PC-3 (cell line): ENCODE results near the gene CUEDC2. TPM values are rescaled to one million over a fixed set of nuclear protein-coding genes. Genes with fewer than 3 reads are reported as not detected.

ENCODE experiments used
- ATAC-seq: fragments of 200-7000 bp; cut with Tn5 transposase; 2 replicates; pipeline ENCODE4 v1.9.1; 2020; ENCODE audit warnings: mild to moderate bottlenecking, moderate library complexity
- BruUV-seq: library from RNA; stranded (reverse); fragments of 400-500 nt; replicated peaks from 2 replicates; lab custom pipeline; 2021; lab: Mats Ljungman, UMichigan
- CTCF ChIA-PET: fragments of 300-600 bp; sonication (Branson Sonifier 250); formaldehyde crosslinking; loops from one replicate; lab custom pipeline; 2022; ENCODE audit warnings: antibody characterized with exemption; lab: Charles Lee
- POLR2A ChIA-PET: fragments of 300-600 bp; sonication (Branson Sonifier 250); formaldehyde crosslinking; loops from one replicate; lab custom pipeline; 2022; ENCODE audit warnings: antibody characterized with exemption; ENCODE audit not compliant: unreplicated experiment; lab: Charles Lee
- DNase-seq: peaks from one replicate; pipeline ENCODE4 v3.0.0-alpha.2; 2015
- H2AFZ ChIP-seq: fragments of 300-600 bp; sonication (generic); 2 replicates; pipeline ENCODE4 v1.6.0; 2016; ENCODE audit warnings: antibody characterized with exemption, low read length
- H3F3A ChIP-seq: fragments of 300-600 bp; sonication (generic); one replicate; pipeline ENCODE4 v1.6.0; 2017; ENCODE audit warnings: antibody characterized with exemption, low read length, control low read depth, mild to moderate bottlenecking; ENCODE audit not compliant: unreplicated experiment
- H3K27ac ChIP-seq: fragments of 300-600 bp; sonication (generic); 2 replicates; pipeline ENCODE4 v1.5.1; 2016; ENCODE audit warnings: mild to moderate bottlenecking, low read length
- H3K27me3 ChIP-seq: fragments of 300-600 bp; sonication (generic); 2 replicates; pipeline ENCODE4 v1.6.1; 2016; ENCODE audit warnings: low read length, mixed read lengths
- H3K36me3 ChIP-seq: fragments of 300-600 bp; sonication (generic); 2 replicates; pipeline ENCODE4 v1.6.1; 2016; ENCODE audit warnings: low read depth, mixed run types, low read length, mixed read lengths
- H3K4me1 ChIP-seq: fragments of 300-600 bp; sonication (generic); 2 replicates; pipeline ENCODE4 v1.5.1; 2016; ENCODE audit warnings: low read length; ENCODE audit not compliant: insufficient read depth
- H3K4me2 ChIP-seq: fragments of 300-600 bp; sonication (generic); 2 replicates; pipeline ENCODE4 v1.6.0; 2016; ENCODE audit warnings: low read length
- H3K4me3 ChIP-seq: fragments of 300-600 bp; sonication (generic); 2 replicates; pipeline ENCODE4 v1.5.1; 2016; ENCODE audit warnings: mild to moderate bottlenecking, low read length, mixed read lengths
- H3K79me2 ChIP-seq: fragments of 300-600 bp; sonication (generic); 2 replicates; pipeline ENCODE4 v1.6.1; 2017; ENCODE audit warnings: low read length, mixed read lengths
- H3K9ac ChIP-seq: fragments of 300-600 bp; sonication (generic); 2 replicates; pipeline ENCODE4 v1.6.0; 2016; ENCODE audit warnings: mild to moderate bottlenecking, low read length
- H3K9me2 ChIP-seq: fragments of 300-600 bp; sonication (generic); replicated peaks from 2 replicates; pipeline ENCODE4 v1.6.1; 2016; ENCODE audit warnings: mixed run types, low read length, mixed read lengths
- H3K9me3 ChIP-seq: fragments of 300-600 bp; sonication (generic); 2 replicates; pipeline ENCODE4 v1.6.1; 2016; ENCODE audit warnings: low read length, mixed read lengths
- H4K20me1 ChIP-seq: fragments of 300-600 bp; sonication (generic); 2 replicates; pipeline ENCODE4 v1.6.1; 2016; ENCODE audit warnings: low read length, mixed read lengths
- EZH2 ChIP-seq: fragments of 300-600 bp; sonication (generic); IDR thresholded peaks from one replicate; pipeline ENCODE4 v1.6.1; 2017; ENCODE audit warnings: antibody characterized with exemption, mild to moderate bottlenecking, low read length; ENCODE audit not compliant: unreplicated experiment
- EZH2phosphoT487 ChIP-seq: fragments of 300-600 bp; sonication (generic); IDR thresholded peaks from 2 replicates; pipeline ENCODE4 v1.6.1; 2018; ENCODE audit warnings: mild to moderate bottlenecking, antibody characterized with exemption, low read length, borderline replicate concordance
- intact Hi-C: fragments of 100-400 bp; cut with micrococcal nuclease; formaldehyde crosslinking; loops from 2 replicates; pipeline ENCODE4 v1.9.0; 2023
- total RNA-seq: library from RNA; depleted of rRNA; stranded (reverse); fragments of >200 nt; gene quantifications from 2 replicates; pipeline ENCODE4 v1.2.3, GENCODE V29; 2014
- TF ChIP-seq, protein P1 (sequence below): fragments of 300-600 bp; sonication (generic); conservative IDR thresholded peaks from 2 replicates; pipeline ENCODE4 v1.5.1; 2017; ENCODE audit warnings: antibody characterized with exemption, low read depth, mild to moderate bottlenecking, low read length

The CUEDC2 gene
- total RNA-seq, 1 experiment from 2014 or later, result 51.4 TPM

DNA sequence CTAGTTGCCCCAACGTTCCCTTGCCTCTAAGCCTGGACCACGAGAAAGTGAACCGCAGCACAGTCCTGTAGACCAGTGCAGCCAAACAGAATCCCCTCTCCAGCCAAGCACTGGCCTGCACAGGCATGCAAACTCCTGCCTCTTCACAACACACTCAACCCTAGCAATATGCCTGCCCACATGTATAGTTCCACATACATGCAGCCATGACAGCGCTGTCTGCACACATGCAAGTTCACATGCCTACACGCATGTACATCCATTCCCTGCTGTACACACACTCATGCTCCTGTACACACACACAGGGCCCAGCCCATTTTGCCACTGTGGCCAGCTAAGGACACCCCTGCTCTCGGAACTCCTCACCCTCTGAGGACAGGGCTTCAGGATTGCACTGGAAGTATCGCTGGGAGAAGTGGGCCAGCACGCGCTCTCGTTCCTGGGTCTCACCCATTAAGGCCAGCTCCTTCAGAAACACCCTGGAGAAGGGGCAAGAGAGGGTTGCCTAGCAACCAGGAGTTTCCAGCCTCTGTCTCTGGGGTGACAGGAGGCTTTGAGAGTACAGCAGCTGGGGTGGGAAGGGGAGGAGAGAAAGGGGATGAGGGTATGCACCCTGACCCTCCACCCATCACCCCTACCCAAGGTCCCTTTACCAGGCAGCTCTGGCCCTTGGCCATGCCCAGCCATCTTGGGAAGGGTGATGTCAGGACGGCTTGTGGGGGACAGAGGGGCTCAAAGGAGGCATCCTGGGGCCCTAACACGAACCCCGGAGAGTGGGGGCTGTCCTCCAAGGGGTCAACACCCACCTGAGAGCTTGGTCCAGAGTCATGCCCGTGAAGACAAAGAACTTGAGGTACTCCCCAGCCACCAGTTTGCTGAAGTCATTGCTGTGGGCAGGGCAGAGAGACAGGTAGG lies 20.8 kb downstream of the CUEDC2 start:
- Histone ChIP-seq H3K36me3 (no peaks in the 10 kb centered on the region), H3K27me3 (peaks cover 8% of the 10 kb centered on the region; the same call in 1 of the 2 replicates), H3K9me3 (no peaks in the 10 kb centered on the region), H3K27ac (no peak overlapping the region), H3K4me3 (no peak overlapping the region), H3K79me2 (no peaks in the 10 kb centered on the region), H3K4me1 (no peaks in the 10 kb centered on the region), H2AFZ (no peak overlapping the region), H4K20me1 (no peaks in the 10 kb centered on the region), H3F3A (no peaks in the 10 kb centered on the region), H3K4me2 (no peak overlapping the region), H3K9me2 (no peaks in the 10 kb centered on the region), H3K9ac (no peak overlapping the region)
- TF ChIP-seq EZH2phosphoT487 (no peak), EZH2 (no peak)
- TF ChIP-seq, protein P1, sequence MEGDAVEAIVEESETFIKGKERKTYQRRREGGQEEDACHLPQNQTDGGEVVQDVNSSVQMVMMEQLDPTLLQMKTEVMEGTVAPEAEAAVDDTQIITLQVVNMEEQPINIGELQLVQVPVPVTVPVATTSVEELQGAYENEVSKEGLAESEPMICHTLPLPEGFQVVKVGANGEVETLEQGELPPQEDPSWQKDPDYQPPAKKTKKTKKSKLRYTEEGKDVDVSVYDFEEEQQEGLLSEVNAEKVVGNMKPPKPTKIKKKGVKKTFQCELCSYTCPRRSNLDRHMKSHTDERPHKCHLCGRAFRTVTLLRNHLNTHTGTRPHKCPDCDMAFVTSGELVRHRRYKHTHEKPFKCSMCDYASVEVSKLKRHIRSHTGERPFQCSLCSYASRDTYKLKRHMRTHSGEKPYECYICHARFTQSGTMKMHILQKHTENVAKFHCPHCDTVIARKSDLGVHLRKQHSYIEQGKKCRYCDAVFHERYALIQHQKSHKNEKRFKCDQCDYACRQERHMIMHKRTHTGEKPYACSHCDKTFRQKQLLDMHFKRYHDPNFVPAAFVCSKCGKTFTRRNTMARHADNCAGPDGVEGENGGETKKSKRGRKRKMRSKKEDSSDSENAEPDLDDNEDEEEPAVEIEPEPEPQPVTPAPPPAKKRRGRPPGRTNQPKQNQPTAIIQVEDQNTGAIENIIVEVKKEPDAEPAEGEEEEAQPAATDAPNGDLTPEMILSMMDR, result no peak
- ChIA-PET POLR2A (no interaction called here), CTCF (no interaction called here)
- BruUV-seq, result no TSS peak
- ATAC-seq (no peak), DNase-seq (no peak)
- intact Hi-C loops, result no loop called here

GRCh38 chr10:102410429-102411073 lies 21.8 kb downstream of the CUEDC2 start:
- no TSS peak for BruUV-seq
- TF ChIP-seq EZH2phosphoT487 (no peak), EZH2 (no peak)
- TF ChIP-seq, protein P1, result no peak
- Histone ChIP-seq H3K9me3 (no peaks in the 10 kb centered on the region), H3K9ac (no peak overlapping the region), H3K36me3 (no peaks in the 10 kb centered on the region), H3K79me2 (no peaks in the 10 kb centered on the region), H2AFZ (no peak overlapping the region), H3K4me3 (no peak overlapping the region), H3K4me2 (no peak overlapping the region), H3K27me3 (peaks cover 8% of the 10 kb centered on the region; the same call in 1 of the 2 replicates), H3K9me2 (no peaks in the 10 kb centered on the region), H3K27ac (no peak overlapping the region), H3F3A (no peaks in the 10 kb centered on the region), H4K20me1 (no peaks in the 10 kb centered on the region), H3K4me1 (no peaks in the 10 kb centered on the region)
- ATAC-seq (no peak), DNase-seq (no peak)
- POLR2A ChIA-PET, result no interaction called here
- intact Hi-C loops, result no loop called here
- CTCF ChIA-PET, result no interaction called here
